Keratinocyte (primary cell): ENCODE results near the gene PEA15. TPM values are rescaled to one million over a fixed set of nuclear protein-coding genes. Genes with fewer than 3 reads are reported as not detected.

Experiments used
- DNase-seq: peaks from one replicate; pipeline ENCODE4 v3.0.0-alpha.2; 2011; ENCODE audit warnings: low read depth, missing footprints, low spot score
- FAIRE-seq: peaks from 2 replicates; lab custom pipeline; 2011; peaks lifted over from hg19 to GRCh38; lab: Jason Lieb, UNC
- H2AFZ ChIP-seq: 2 replicates; pipeline ENCODE4 v1.6.0; 2012; ENCODE audit warnings: low read length, control low read depth, inconsistent platforms; ENCODE audit not compliant: control insufficient read depth
- H3K27ac ChIP-seq: 2 replicates; pipeline ENCODE4 v1.5.1; 2011; ENCODE audit warnings: low read length; ENCODE audit not compliant: control insufficient read depth, insufficient read depth
- H3K27me3 ChIP-seq: 3 replicates; pipeline ENCODE4 v1.6.0; 2011; ENCODE audit warnings: low read length; ENCODE audit not compliant: control insufficient read depth, insufficient read depth; ENCODE audit errors: extremely low read depth
- H3K36me3 ChIP-seq, 2 experiments: 2 replicates in 1 of 2; 3 replicates in 1 of 2; pipeline ENCODE4 v1.5.1; 2011; ENCODE audit warnings: low read length in 2 of 2, mild to moderate bottlenecking in 1 of 2; ENCODE audit not compliant: control insufficient read depth in 2 of 2, insufficient read depth in 2 of 2; ENCODE audit errors: extremely low read depth in 1 of 2
- H3K4me1 ChIP-seq: 3 replicates; pipeline ENCODE4 v1.5.1; 2011; ENCODE audit warnings: low read length; ENCODE audit not compliant: control insufficient read depth, insufficient read depth; ENCODE audit errors: extremely low read depth
- H3K4me2 ChIP-seq: 3 replicates; pipeline ENCODE4 v1.6.0; 2011; ENCODE audit warnings: low read depth, low read length; ENCODE audit not compliant: control insufficient read depth, insufficient read depth; ENCODE audit errors: extremely low read depth
- H3K4me3 ChIP-seq, 3 experiments: fragments of 200-600 bp in 1 of 3; sonication (generic) in 1 of 3; 2 replicates in 2 of 3; 3 replicates in 1 of 3; pipeline ENCODE4 v1.5.1; 2011 to 2016; ENCODE audit warnings: low read length in 3 of 3, mild to moderate bottlenecking in 3 of 3, control low read depth in 2 of 3, inconsistent platforms in 1 of 3, low read depth in 1 of 3, mixed read lengths in 1 of 3, mixed run types in 1 of 3, moderate library complexity in 1 of 3; ENCODE audit not compliant: control insufficient read depth in 2 of 3, insufficient read depth in 2 of 3; ENCODE audit errors: extremely low read depth in 1 of 3
- H3K79me2 ChIP-seq: 2 replicates; pipeline ENCODE4 v1.6.0; 2012; ENCODE audit warnings: low read length; ENCODE audit not compliant: control insufficient read depth, insufficient read depth
- H3K9ac ChIP-seq: 3 replicates; pipeline ENCODE4 v1.6.0; 2011; ENCODE audit warnings: low read length; ENCODE audit not compliant: control insufficient read depth, insufficient read depth; ENCODE audit errors: extremely low read depth
- H3K9me1 ChIP-seq: 3 replicates; pipeline ENCODE4 v1.6.0; 2011; ENCODE audit warnings: low read length; ENCODE audit not compliant: control insufficient read depth, insufficient read depth; ENCODE audit errors: extremely low read depth
- H3K9me3 ChIP-seq: 2 replicates; pipeline ENCODE4 v1.5.1; 2012; ENCODE audit warnings: low read depth, low read length; ENCODE audit not compliant: control insufficient read depth
- H4K20me1 ChIP-seq: 3 replicates; pipeline ENCODE4 v1.6.0; 2011; ENCODE audit warnings: low read length; ENCODE audit not compliant: control insufficient read depth, insufficient read depth; ENCODE audit errors: extremely low read depth
- CTCF ChIP-seq, 3 experiments: IDR thresholded peaks in 1 of 3; conservative IDR thresholded peaks in 1 of 3; optimal IDR thresholded peaks in 1 of 3; 2 replicates in 2 of 3; 3 replicates in 1 of 3; pipeline versions ENCODE3 to v1.5.1; 2011; ENCODE audit warnings: low read length in 3 of 3, mild to moderate bottlenecking in 3 of 3, moderate library complexity in 2 of 3, control low read depth in 1 of 3, inconsistent platforms in 1 of 3; ENCODE audit not compliant: insufficient read depth in 2 of 3; ENCODE audit errors: extremely low read depth in 1 of 3
- EZH2 ChIP-seq: IDR thresholded peaks from one replicate; pipeline ENCODE4 v1.6.1; 2012; ENCODE audit warnings: inconsistent platforms, mild to moderate bottlenecking, low read length, moderate library complexity
- dilution Hi-C: fragments of 300-500 bp; cut with MboI; formaldehyde crosslinking; loops from one replicate; pipeline ENCODE4 v1.7.0; 2020; ENCODE audit warnings: low sequenced_read_pairs; ENCODE audit not compliant: extremely low pct_ligation_motif_present
- polyA plus RNA-seq, 5 experiments: library from polyadenylated mRNA; depleted of rRNA in 3 of 5; stranded (reverse) in 3 of 5; stranded (forward) in 1 of 5; unstranded in 1 of 5; fragments of >200 nt; gene quantifications; 1 replicate in 1 of 5; 2 replicates in 3 of 5; 3 replicates in 1 of 5; pipeline versions ENCODE4 v1.2.1 to v1.2.3, GENCODE V29; 2011 to 2012; ENCODE audit warnings: missing spikeins in 2 of 5, low read depth in 1 of 5, low replicate concordance in 1 of 5

Gene PEA15
- polyA plus RNA-seq, 1 donor (not counting 4 experiments of a cell fraction or from before 2014, with no cell fraction given): 367 TPM

- H2AFZ ChIP-seq: no peak overlapping the region
- no peaks in the 10 kb centered on the region for H3K4me1 ChIP-seq
- DNase-seq: no peak
- H3K9me1 ChIP-seq: no peaks in the 10 kb centered on the region
- H3K9me3 ChIP-seq: no peaks in the 10 kb centered on the region
- H3K27me3 ChIP-seq: no peaks in the 10 kb centered on the region
- H3K4me3 ChIP-seq: no peak overlapping the region
- peaks cover 6 to 24% of the 10 kb centered on the region in 2 experiments for H3K36me3 ChIP-seq
- dilution Hi-C loops: no loop called here
- H3K4me2 ChIP-seq: no peak overlapping the region
- no peak overlapping the region for H3K27ac ChIP-seq
- no peak for FAIRE-seq
- H4K20me1 ChIP-seq: no peaks in the 10 kb centered on the region
- TF ChIP-seq CTCF (optimal IDR thresholded peaks at IDR 0.05 in 1 of 3, IDR thresholded peaks at IDR 0.05 in 1 of 3, conservative IDR thresholded peaks at IDR 0.05 in 1 of 3; ENCODE audit: extremely low read depth in 1 of 3, insufficient read depth in 2 of 3, low read length in 3 of 3): no peak
- TF ChIP-seq EZH2: no peak
- no peak overlapping the region for H3K9ac ChIP-seq
- no peaks in the 10 kb centered on the region for H3K79me2 ChIP-seq
Observed at GRCh38 chr1:160232911-160233310, 27.7 kb downstream of the PEA15 start.

GRCh38 chr1:160236806-160237205 is 31.6 kb downstream of the PEA15 start:
- no peak for FAIRE-seq
- H3K4me2 ChIP-seq: no peak overlapping the region
- H2AFZ ChIP-seq: no peak overlapping the region
- no peaks in the 10 kb centered on the region for H3K9me1 ChIP-seq
- H3K9ac ChIP-seq: no peak overlapping the region
- DNase-seq: no peak
- no peaks in the 10 kb centered on the region for H3K9me3 ChIP-seq
- no peak for TF ChIP-seq EZH2
- TF ChIP-seq CTCF (optimal IDR thresholded peaks at IDR 0.05 in 1 of 3, IDR thresholded peaks at IDR 0.05 in 1 of 3, conservative IDR thresholded peaks at IDR 0.05 in 1 of 3; ENCODE audit: extremely low read depth in 1 of 3, insufficient read depth in 2 of 3, low read length in 3 of 3): no peak
- dilution Hi-C loops: no loop called here
- no peak overlapping the region for H3K4me3 ChIP-seq
- H3K27me3 ChIP-seq: no peaks in the 10 kb centered on the region
- no peaks in the 10 kb centered on the region for H3K79me2 ChIP-seq
- H3K27ac ChIP-seq: no peak overlapping the region
- peaks cover 6 to 30% of the 10 kb centered on the region in 2 experiments for H3K36me3 ChIP-seq
- no peaks in the 10 kb centered on the region for H4K20me1 ChIP-seq
- H3K4me1 ChIP-seq: no peaks in the 10 kb centered on the region
